ENCODE data around the gene ACOX3.

DNA sequence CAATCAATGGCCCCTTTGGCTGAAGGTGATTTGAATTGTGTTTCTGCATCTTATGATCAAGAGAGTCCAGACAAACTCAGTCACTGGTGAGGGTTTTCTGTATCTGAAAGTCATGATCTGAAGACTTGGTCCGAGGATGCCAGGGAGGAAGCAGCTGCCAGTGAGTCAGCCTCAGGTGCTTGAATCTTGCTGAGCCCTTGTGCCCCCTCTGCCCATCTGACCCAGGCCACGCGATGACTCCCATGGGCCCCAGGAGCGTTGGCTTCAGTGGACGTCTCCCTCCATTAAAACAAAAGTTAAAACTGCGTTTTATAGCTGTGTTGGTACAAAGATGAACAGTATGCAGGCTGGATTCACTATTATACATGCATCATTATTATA, 109.0 kb downstream of the ACOX3 start:
- TF ChIP-seq CTCF (IDR thresholded peaks at IDR 0.05) = no peak
- no peak for TF ChIP-seq POLR2A (IDR thresholded peaks at IDR 0.05)
- TF ChIP-seq EP300 (IDR thresholded peaks at IDR 0.05) = no peak
